Neutrophil (primary cell): ENCODE measurements around the gene IFIT1.

Experiments used
- H3K27ac ChIP-seq: fragments of 200-600 bp; sonication (generic); 2 replicates; pipeline ENCODE4 v1.5.1; 2016; ENCODE audit warnings: mild to moderate bottlenecking, moderate library complexity
- H3K27me3 ChIP-seq: fragments of 200-600 bp; sonication (generic); 2 replicates; pipeline ENCODE4 v1.6.0; 2016; ENCODE audit warnings: mild to moderate bottlenecking
- H3K36me3 ChIP-seq: fragments of 200-600 bp; sonication (generic); 2 replicates; pipeline ENCODE4 v1.5.1; 2017
- H3K4me1 ChIP-seq, 2 experiments: fragments of 200-600 bp in 1 of 2; sonication (generic) in 1 of 2; 1 replicate in 1 of 2; 2 replicates in 1 of 2; pipeline versions ENCODE4 v1.5.1 to v1.6.1; 2013 to 2016; ENCODE audit warnings: low read depth in 1 of 2, low read length in 1 of 2, mild to moderate bottlenecking in 1 of 2, moderate library complexity in 1 of 2; ENCODE audit not compliant: control insufficient read depth in 1 of 2, insufficient read depth in 1 of 2
- H3K4me3 ChIP-seq, 2 experiments: fragments of 200-600 bp in 1 of 2; sonication (generic) in 1 of 2; 1 replicate in 1 of 2; 2 replicates in 1 of 2; pipeline ENCODE4 v1.5.1; 2013 to 2016; ENCODE audit warnings: low read depth in 1 of 2, low read length in 1 of 2, mild to moderate bottlenecking in 1 of 2, moderate library complexity in 1 of 2
- H3K9me3 ChIP-seq: fragments of 200-600 bp; sonication (generic); 2 replicates; pipeline ENCODE4 v1.5.1; 2016
- CTCF ChIP-seq: fragments of 200-600 bp; sonication (generic); IDR thresholded peaks from 2 replicates; pipeline ENCODE4 v1.5.1; 2016; ENCODE audit warnings: antibody characterized with exemption

The IFIT1 gene

GRCh38 chr10:89391907-89392756 is at the start of gene IFIT1:
TSS of gene IFIT1 (plus strand) at chr10:89392623. CDS start at chr10:89392713, 90 bp downstream.
- Histone ChIP-seq H3K27ac (peak within 1 kb of the TSS; percentile 79), H3K4me3 (peak within 1 kb of the TSS; percentile 62 to 67), H3K27me3 (no peaks in the 10 kb centered on the region), H3K36me3 (no peaks in the 10 kb centered on the region), H3K9me3 (no peaks in the 10 kb centered on the region), H3K4me1 (peaks cover 22 to 28% of the 10 kb centered on the region in 2 experiments)
- no peak for TF ChIP-seq CTCF

- Histone ChIP-seq H3K27ac (peak overlapping the region; percentile 17), H3K4me3 (no peak overlapping the region), H3K27me3 (peaks cover 8% of the 10 kb centered on the region), H3K4me1 (peaks cover 8% of the 10 kb centered on the region in 2 experiments), H3K36me3 (peaks cover 29% of the 10 kb centered on the region), H3K9me3 (no peaks in the 10 kb centered on the region)
- no peak for TF ChIP-seq CTCF
These were observed 49.2 kb upstream of the IFIT1 start for GRCh38 chr10:89343089-89343767.

GRCh38 chr10:89344156-89344555 is 48.3 kb upstream of the IFIT1 start:
- H3K4me1 ChIP-seq, result peaks cover 8% of the 10 kb centered on the region in 2 experiments
- H3K27ac ChIP-seq, result no peak overlapping the region
- no peaks in the 10 kb centered on the region for H3K9me3 ChIP-seq
- no peak for TF ChIP-seq CTCF
- H3K27me3 ChIP-seq, result peaks cover 14% of the 10 kb centered on the region
- H3K4me3 ChIP-seq, result no peak overlapping the region
- peaks cover 20% of the 10 kb centered on the region for H3K36me3 ChIP-seq

GRCh38 chr10:89345367-89346000 is 46.9 kb upstream of the IFIT1 start:
- H3K4me1 ChIP-seq, result peaks cover 8% of the 10 kb centered on the region in 2 experiments
- H3K4me3 ChIP-seq, result no peak overlapping the region
- H3K27me3 ChIP-seq, result peaks cover 26% of the 10 kb centered on the region
- peaks cover 8% of the 10 kb centered on the region for H3K36me3 ChIP-seq
- H3K9me3 ChIP-seq, result no peaks in the 10 kb centered on the region
- no peak overlapping the region for H3K27ac ChIP-seq
- no peak for TF ChIP-seq CTCF

GRCh38 chr10:89346405-89347254 is 45.8 kb upstream of the IFIT1 start:
- H3K9me3 ChIP-seq, result no peaks in the 10 kb centered on the region
- H3K4me1 ChIP-seq, result peaks cover 8% of the 10 kb centered on the region in 2 experiments
- H3K4me3 ChIP-seq, result no peak overlapping the region
- no peak overlapping the region for H3K27ac ChIP-seq
- no peaks in the 10 kb centered on the region for H3K36me3 ChIP-seq
- peaks cover 27% of the 10 kb centered on the region for H3K27me3 ChIP-seq
- no peak for TF ChIP-seq CTCF
